ENCODE results near the gene PRPF40A. TPM values are rescaled to one million over a fixed set of nuclear protein-coding genes. Genes with fewer than 3 reads are reported as not detected.
A peak's percentile ranks its signal among the peaks of the same experiment; 100 is the strongest.

PRPF40A gene
- total RNA-seq, 1 experiment from 2014 or later = 166 TPM

DNA sequence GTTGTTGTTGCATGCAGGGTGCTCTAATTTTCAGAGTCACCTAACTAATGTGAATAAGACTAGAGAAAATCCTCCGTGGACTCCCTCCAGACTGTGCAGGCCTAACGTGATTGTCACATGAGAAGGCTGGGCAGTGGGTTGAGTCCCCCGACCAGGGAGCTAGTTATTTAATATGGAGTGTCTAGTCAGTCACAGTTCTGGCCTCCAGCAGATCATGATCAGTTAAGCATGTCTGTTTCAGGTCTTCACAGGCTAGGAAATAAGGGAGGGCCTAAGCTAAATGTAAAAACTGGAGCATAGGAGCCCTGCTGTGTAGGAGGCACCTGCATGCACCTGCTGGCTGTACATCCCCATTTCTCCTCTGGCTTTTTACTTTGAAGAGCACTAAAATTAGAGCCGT is 86.8 kb downstream of the PRPF40A start:
- H3K36me3 ChIP-seq (ENCODE audit: insufficient read depth, low read length, poor library complexity, severe bottlenecking) = peaks cover 16% of the 10 kb centered on the region
- ChIA-PET POLR2A (ENCODE audit: low non-redundant PET) (no interaction called here), CTCF (no interaction called here)
- TF ChIP-seq EZH2 (IDR thresholded peaks at IDR 0.05; ENCODE audit: borderline replicate concordance, low read depth, low read length, poor library complexity, severe bottlenecking) = no peak
- TF ChIP-seq CTCF (conservative IDR thresholded peaks at IDR 0.05; ENCODE audit: low read depth, low read length) = no peak
- no peaks in the 10 kb centered on the region for H3K9me3 ChIP-seq (ENCODE audit: low read depth, low read length, poor library complexity, severe bottlenecking)
- H3K27ac ChIP-seq (ENCODE audit: low read depth, low read length, poor library complexity, severe bottlenecking) = no peak overlapping the region
- peaks cover 12% of the 10 kb centered on the region for H3K4me1 ChIP-seq (ENCODE audit: insufficient read depth, low read length, poor library complexity, severe bottlenecking)
- H3K27me3 ChIP-seq (replicated peaks; ENCODE audit: insufficient read depth, low read depth, low read length, poor library complexity) = no peaks in the 10 kb centered on the region
- no peak overlapping the region for H3K4me3 ChIP-seq (ENCODE audit: low read depth, low read length, poor library complexity, severe bottlenecking)
- no peak for DNase-seq (ENCODE audit: low spot score)
- intact Hi-C loops (cut with micrococcal nuclease; ENCODE audit: unreplicated experiment) = no loop called here
- BruUV-seq (replicated peaks) = no TSS peak

GRCh38 chr2:152629202-152629601 is 88.1 kb downstream of the PRPF40A start:
- BruUV-seq (replicated peaks) = no TSS peak
- ChIA-PET CTCF (no interaction called here), POLR2A (ENCODE audit: low non-redundant PET) (no interaction called here)
- Histone ChIP-seq H3K9me3 (ENCODE audit: low read depth, low read length, poor library complexity, severe bottlenecking) (no peaks in the 10 kb centered on the region), H3K27me3 (replicated peaks; ENCODE audit: insufficient read depth, low read depth, low read length, poor library complexity) (no peaks in the 10 kb centered on the region), H3K36me3 (ENCODE audit: insufficient read depth, low read length, poor library complexity, severe bottlenecking) (peaks cover 16% of the 10 kb centered on the region), H3K4me1 (ENCODE audit: insufficient read depth, low read length, poor library complexity, severe bottlenecking) (peaks cover 12% of the 10 kb centered on the region), H3K4me3 (ENCODE audit: low read depth, low read length, poor library complexity, severe bottlenecking) (no peak overlapping the region), H3K27ac (ENCODE audit: low read depth, low read length, poor library complexity, severe bottlenecking) (no peak overlapping the region)
- DNase-seq (ENCODE audit: low spot score) = no peak
- intact Hi-C loops (cut with micrococcal nuclease; ENCODE audit: unreplicated experiment) = loop anchor here (5.0 kb wide), 2 partner anchors 207 to 292 kb away; partner anchors contain the start of gene FMNL2
- TF ChIP-seq EZH2 (IDR thresholded peaks at IDR 0.05; ENCODE audit: borderline replicate concordance, low read depth, low read length, poor library complexity, severe bottlenecking) = no peak
- no peak for TF ChIP-seq CTCF (conservative IDR thresholded peaks at IDR 0.05; ENCODE audit: low read depth, low read length)

DNA sequence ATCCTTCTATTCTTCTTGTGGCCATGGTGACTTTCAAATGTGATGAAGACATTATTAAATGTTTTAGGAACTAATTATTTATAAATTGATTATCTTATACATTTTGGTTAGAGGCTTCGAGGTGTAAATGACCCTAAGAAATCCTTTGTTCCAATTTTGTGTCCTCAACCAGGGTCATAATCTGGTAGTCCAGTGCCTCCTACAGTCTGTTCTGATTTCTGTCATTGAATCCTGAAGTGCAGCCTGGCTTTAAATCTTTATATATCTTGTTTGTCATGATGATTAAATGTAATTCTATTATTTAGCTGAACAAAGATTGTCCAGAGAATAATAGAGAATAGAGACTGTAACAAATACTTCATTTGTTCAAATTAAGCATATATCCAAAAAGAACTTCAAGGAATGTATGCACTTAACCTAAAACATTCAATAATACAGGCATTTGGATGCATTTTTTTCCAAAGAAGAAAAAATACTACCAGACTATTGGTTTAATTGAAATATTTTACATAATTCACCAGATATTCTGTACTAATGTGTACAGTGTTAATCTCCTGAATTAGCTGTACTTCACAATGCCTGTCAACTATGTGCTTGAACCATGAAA is 89.8 kb downstream of the PRPF40A start:
- Histone ChIP-seq H3K4me1 (ENCODE audit: insufficient read depth, low read length, poor library complexity, severe bottlenecking) (peaks cover 12% of the 10 kb centered on the region), H3K27me3 (replicated peaks; ENCODE audit: insufficient read depth, low read depth, low read length, poor library complexity) (no peaks in the 10 kb centered on the region), H3K27ac (ENCODE audit: low read depth, low read length, poor library complexity, severe bottlenecking) (no peak overlapping the region), H3K9me3 (ENCODE audit: low read depth, low read length, poor library complexity, severe bottlenecking) (no peaks in the 10 kb centered on the region), H3K36me3 (ENCODE audit: insufficient read depth, low read length, poor library complexity, severe bottlenecking) (peaks cover 16% of the 10 kb centered on the region), H3K4me3 (ENCODE audit: low read depth, low read length, poor library complexity, severe bottlenecking) (no peak overlapping the region)
- TF ChIP-seq CTCF (conservative IDR thresholded peaks at IDR 0.05; ENCODE audit: low read depth, low read length) (peak; percentile 77), EZH2 (IDR thresholded peaks at IDR 0.05; ENCODE audit: borderline replicate concordance, low read depth, low read length, poor library complexity, severe bottlenecking) (no peak)
- POLR2A ChIA-PET (ENCODE audit: low non-redundant PET) = no interaction called here
- peak; percentile 61 for DNase-seq (ENCODE audit: low spot score)
- no TSS peak for BruUV-seq (replicated peaks)
- CTCF ChIA-PET = interaction anchor here (0.7 to 1.2 kb wide), 2 partner anchors 8 to 142 kb away, joined by 3 read pairs; no protein-coding TSS in a partner anchor
- intact Hi-C loops (cut with micrococcal nuclease; ENCODE audit: unreplicated experiment) = loop anchor here (2.0 to 5.0 kb wide), 4 partner anchors 73 to 437 kb away; partner anchors contain the start of gene FMNL2
